ENCODE data around the gene NBPF1.
"Not testable (repeated sequence)": the region's sequence is repeated elsewhere in the genome, so short reads cannot be mapped to it uniquely, and the experiment has no call there.

NBPF1 gene

GRCh38 chr1:16641159-16641975 lies 28.0 kb upstream of the NBPF1 start:
- DNase-seq (ENCODE audit: low read depth in 2 of 2): not testable (repeated sequence)

- not testable (repeated sequence) for DNase-seq (ENCODE audit: low read depth in 2 of 2)
Observed at GRCh38 chr1:16639091-16640031, 26.0 kb upstream of the NBPF1 start.

- not testable (repeated sequence) for DNase-seq (ENCODE audit: low read depth in 2 of 2)
Observed at GRCh38 chr1:16637941-16638778, 24.8 kb upstream of the NBPF1 start.

- DNase-seq (ENCODE audit: low read depth in 2 of 2): not testable (repeated sequence)
Observed at GRCh38 chr1:16636551-16637195, 23.3 kb upstream of the NBPF1 start.

- DNase-seq (ENCODE audit: low read depth in 2 of 2): not testable (repeated sequence)
Observed at GRCh38 chr1:16635959-16636358, 22.6 kb upstream of the NBPF1 start.

- DNase-seq (ENCODE audit: low read depth in 2 of 2): not testable (repeated sequence)
Observed at GRCh38 chr1:16633540-16634282, 20.3 kb upstream of the NBPF1 start.

GRCh38 chr1:16632044-16632850 lies 18.9 kb upstream of the NBPF1 start:
- DNase-seq (ENCODE audit: low read depth in 2 of 2): not testable (repeated sequence)

- no peak for DNase-seq (ENCODE audit: low read depth in 2 of 2)
Observed at GRCh38 chr1:16631248-16632043, 18.1 kb upstream of the NBPF1 start.

- DNase-seq (ENCODE audit: low read depth in 2 of 2): no peak
Observed at GRCh38 chr1:16630661-16631247, 17.4 kb upstream of the NBPF1 start.

- DNase-seq (ENCODE audit: low read depth in 2 of 2): not testable (repeated sequence)
Observed at GRCh38 chr1:16629916-16630530, 16.7 kb upstream of the NBPF1 start.

GRCh38 chr1:16628361-16629111 lies 15.2 kb upstream of the NBPF1 start:
- no peak for DNase-seq (ENCODE audit: low read depth in 2 of 2)

- DNase-seq (ENCODE audit: low read depth in 2 of 2): not testable (repeated sequence)
Observed at GRCh38 chr1:16626409-16626983, 13.1 kb upstream of the NBPF1 start.

GRCh38 chr1:16625497-16626408 lies 12.4 kb upstream of the NBPF1 start:
- DNase-seq (ENCODE audit: low read depth in 2 of 2): no peak

- not testable (repeated sequence) for DNase-seq (ENCODE audit: low read depth in 2 of 2)
Observed at GRCh38 chr1:16623812-16624719, 10.7 kb upstream of the NBPF1 start.

- not testable (repeated sequence) for DNase-seq (ENCODE audit: low read depth in 2 of 2)
Observed at GRCh38 chr1:16623337-16623736, 10.0 kb upstream of the NBPF1 start.

All from stimulated activated CD4-positive, alpha-beta T cell treated with anti-CD3 and anti-CD28 coated beads, Interleukin-15, amount 100 ng/mL, for 48 hours (primary cell).